NCI-H345 (cell line): ENCODE data around the gene RAN.
"Not testable (repeated sequence)": the region's sequence is repeated elsewhere in the genome, so short reads cannot be mapped to it uniquely, and the experiment has no call there.

Experiments
- DNase-seq: peaks from one replicate; lab custom pipeline; 2025; lab: John Stamatoyannopoulos, UW

The RAN gene

DNA sequence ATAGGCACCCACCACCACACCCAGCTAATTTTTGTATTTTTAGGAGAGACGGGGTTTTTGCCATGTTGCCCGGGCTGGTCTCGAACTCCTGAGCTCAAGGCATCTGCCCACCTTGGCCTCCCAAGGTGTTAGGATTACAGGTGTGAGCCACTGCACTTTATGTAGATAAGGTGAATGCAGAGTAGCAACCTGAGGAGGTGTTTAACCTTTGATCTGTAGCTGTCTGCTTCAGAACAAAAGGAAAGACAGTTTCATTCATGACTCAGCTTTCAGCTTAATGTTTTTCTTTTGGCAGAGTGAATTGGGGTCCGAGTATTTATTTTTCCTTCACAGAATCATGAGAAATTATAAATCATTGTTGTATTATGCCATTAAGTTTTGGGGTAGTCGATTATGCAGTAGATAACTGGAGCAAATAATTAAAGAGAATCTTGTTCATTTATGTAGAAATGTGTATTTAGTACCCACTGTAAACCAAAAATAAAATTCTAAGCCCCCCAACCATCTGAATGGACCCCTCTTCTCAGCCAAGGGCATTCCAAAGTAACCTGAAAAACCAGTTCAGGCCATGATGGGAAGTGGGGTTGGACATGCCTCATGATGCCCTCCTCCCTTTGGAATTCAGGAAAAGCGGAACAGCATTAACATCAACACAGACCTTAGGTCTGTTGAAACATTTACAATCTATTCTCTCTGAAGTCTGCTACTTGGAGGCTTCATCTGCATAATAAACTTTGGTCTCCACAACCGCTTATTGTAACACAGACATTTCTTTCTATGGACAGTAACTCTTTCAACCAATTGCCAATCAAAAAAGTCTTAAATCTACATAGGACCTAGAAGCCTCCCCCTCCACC lies 22.1 kb upstream of the RAN start:
- no peak for DNase-seq

DNA sequence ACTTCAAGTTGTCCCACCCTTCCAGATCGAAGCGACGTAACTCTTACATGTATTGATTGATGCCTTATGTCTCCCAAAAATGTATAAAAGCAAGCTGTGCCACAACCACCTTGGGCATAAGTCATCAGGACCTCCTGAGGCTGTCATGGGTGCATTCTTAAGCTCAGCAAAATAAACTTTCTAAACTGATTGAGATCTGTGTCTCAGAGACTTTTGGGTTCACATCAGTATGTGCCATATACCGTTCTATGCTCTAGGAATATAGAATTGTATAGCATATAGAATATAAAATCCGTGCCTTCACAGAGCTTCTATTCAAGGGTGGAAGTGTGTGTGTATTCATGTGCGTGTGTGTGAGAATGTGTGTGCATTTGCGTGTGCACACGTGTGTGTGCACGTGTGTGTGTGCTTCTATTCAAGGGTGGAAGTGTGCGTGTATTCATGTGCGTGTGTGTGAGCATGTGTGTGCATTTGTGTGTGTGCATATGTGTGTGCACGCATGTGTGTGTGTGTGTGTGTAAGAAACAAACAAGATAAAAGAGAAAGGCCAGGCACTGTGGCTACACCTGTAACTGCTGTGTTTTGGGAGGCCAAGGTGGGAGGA lies 21.3 kb upstream of the RAN start:
- DNase-seq: no peak

DNA sequence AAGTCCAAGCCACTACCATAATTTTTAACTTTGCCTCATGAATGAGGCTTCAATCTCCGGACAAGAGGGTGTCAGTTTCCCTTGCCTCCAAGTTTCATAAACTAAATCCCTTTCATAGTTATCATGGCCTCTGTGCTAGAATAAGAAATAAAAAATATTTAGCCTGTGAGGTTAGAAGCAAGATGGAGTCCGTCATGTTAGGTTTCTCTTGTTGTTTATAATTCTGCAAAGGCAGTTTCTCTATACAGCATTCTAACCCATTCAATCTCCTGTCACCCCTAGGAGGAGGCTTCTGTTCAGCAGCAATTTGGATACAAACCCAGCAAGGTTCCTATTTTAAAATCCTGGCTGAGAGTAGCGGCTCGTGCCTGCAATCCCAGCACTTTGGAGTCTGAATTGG lies 15.8 kb upstream of the RAN start:
- DNase-seq: no peak

DNA sequence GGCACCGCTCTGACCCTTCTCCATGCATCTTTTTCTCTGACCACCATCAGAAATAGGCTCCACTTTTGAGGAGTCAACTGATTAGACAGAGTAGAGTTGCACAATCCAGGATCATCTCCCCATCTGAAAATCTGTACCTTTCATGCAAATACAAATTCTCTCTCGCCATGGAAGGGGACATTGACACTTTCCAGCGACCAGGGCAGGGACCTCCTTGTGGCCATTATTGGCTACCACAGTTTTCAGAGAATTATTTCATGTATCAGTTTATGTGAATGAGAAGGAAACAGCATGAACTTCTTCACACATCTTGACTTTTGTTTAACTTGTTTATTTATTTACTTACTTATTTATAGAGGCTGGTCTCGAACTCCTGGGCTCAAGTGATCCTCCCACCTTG lies 13.8 kb upstream of the RAN start:
- DNase-seq: no peak

DNA sequence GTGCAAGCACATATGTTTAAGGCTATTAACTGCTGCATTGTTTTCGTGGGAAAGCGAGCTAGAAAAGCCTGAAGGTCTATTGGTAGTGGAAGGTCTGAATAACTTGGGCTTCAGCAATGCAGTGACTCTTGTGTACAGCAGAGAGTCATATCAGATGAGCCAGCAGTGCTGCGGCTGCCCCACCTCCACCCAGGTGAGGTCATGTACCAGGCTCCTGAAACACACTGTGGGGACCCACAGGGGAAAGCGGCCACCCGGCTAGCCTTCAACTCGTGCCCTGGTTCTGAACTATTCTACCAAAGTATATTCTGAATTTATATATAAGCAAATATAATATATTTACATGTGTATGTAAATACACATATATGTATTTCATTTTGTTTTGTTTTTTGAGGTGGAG lies 12.7 kb upstream of the RAN start:
- no peak for DNase-seq

DNA sequence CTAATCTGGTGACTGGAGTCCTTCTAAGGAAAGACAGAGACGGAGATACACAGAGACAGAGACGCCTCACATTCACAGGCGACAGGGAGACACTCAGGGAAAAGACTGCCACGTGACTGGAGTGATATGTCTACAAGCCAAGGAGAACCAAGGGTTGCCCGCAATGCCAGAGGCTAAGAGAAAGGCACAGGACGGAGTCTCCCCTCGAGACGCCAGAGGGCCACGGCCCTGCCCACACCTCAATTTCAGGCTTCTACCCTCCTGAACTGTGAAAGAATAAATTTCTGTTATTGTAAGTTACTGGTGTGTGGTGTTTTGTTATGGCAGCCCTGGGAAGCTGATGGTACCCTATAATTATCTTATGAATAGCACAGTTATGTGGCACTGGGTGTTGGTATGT lies 11.6 kb upstream of the RAN start:
- DNase-seq: no peak

DNA sequence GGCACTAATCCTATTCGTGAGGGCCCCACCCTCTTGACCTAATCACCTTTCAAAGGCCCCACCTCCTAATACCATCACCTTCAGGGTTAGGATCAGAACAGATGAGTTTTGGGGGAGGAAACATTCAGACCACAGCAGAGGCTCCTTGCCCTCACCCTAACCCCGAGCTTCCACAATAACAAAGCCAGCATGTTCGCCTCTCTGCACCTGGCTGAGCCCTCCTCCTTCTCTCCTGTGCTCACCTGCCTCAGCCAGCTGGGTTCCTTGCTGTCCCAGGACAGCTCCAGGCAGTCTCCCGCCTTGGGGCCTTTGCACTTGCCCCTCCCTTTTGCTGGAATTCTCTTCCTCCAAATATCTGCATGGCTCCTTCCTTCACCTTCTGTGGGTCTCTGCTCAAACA lies 9.7 kb upstream of the RAN start:
- DNase-seq: no peak

DNA sequence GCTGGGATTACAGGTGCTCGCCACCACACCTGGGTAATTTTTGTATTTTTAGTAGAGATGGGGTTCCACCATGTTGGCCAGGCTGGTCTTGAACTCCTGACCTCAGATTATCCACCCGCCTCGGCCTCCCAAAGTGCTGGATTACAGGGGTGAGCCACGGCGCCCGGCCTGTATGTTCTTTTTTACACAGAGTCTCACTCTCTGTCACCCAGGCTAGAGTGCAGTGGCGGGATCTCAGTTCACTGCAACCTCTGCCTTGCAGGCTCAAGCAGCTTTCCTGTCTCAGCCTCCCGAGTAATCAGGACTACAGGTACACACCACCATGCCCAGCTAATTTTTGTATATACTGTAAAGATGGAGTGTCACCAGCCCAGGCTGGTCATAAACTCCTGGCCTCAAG lies 9.1 kb upstream of the RAN start:
- not testable (repeated sequence) for DNase-seq

DNA sequence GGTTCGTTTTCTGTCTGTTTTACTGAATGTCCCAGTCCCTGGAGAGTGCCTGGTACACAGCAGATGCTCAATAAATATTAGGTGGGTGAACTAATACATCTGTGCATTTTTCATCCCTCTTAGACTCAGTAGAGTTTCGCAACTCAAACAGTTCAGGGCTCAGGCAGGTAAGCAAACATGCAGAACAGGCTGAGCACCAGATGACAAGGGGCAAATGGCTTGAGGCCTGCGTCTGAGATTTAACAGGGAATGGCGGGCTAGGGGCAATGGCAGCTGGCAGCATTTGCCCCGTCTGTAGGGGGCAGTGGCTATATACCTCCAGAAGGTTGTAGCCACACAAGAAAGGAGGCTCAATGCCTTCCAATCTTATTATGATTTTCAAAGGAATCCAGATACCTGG lies 8.6 kb upstream of the RAN start:
- DNase-seq: no peak

DNA sequence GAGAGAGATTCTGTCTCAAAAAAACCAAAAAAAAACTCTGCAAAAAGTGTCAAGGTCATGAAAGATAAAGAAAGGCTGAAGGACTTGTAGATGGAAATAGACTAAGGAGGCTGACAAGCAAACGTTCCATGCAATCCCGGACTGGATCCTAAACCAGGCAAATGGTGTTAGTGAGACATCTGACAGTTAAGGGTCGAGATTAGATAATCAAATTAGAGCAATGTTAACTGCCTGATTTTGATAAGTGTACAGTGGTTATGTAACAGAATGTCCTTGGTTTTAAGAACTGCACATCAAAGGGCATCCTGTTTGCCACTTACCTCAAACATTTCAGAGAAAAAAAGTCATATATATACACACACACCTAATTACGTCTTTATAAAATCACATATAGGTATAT lies 3.5 kb upstream of the RAN start:
- no peak for DNase-seq

DNA sequence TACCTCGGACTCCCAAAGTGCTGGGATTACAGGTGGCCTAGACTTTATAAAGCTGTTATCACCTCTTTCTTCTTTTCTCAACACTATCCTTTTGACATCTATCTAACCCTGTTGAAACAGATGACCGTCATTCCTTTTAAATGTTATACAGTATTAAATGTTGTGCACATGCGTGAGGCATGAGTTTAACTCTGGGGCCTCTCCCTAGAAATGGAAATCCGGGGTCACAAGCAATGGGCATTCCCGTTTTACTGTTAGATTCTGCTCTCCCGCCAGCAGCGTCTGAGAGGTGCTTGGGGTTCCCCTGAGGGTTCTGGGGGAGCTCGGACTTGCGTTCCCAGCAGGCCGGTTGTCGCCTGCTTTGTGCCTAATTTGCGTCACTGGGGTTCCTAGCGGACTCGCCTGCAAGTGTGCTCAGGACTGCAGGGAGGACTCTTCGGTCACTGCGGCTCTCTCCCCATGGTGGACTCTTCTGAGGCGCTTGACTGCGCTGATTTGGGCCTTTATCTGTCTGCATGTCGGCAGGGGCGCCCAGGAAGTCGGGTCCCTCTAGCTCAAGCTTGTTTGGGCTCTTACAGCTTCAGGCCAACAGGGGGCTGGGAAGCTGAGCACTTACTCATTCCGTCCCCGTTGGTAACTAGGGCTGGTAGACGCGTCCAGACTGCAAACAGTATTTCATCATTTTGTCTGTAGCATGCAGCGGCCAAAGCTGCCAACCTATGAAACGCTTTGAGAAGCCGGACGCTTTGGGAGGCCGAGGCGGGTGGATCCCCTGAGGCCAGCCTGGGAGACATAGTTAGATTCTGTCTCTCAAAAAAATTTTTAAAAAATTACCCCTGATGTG lies 1.2 kb upstream of the RAN start:
- peak; percentile 36 for DNase-seq

DNA sequence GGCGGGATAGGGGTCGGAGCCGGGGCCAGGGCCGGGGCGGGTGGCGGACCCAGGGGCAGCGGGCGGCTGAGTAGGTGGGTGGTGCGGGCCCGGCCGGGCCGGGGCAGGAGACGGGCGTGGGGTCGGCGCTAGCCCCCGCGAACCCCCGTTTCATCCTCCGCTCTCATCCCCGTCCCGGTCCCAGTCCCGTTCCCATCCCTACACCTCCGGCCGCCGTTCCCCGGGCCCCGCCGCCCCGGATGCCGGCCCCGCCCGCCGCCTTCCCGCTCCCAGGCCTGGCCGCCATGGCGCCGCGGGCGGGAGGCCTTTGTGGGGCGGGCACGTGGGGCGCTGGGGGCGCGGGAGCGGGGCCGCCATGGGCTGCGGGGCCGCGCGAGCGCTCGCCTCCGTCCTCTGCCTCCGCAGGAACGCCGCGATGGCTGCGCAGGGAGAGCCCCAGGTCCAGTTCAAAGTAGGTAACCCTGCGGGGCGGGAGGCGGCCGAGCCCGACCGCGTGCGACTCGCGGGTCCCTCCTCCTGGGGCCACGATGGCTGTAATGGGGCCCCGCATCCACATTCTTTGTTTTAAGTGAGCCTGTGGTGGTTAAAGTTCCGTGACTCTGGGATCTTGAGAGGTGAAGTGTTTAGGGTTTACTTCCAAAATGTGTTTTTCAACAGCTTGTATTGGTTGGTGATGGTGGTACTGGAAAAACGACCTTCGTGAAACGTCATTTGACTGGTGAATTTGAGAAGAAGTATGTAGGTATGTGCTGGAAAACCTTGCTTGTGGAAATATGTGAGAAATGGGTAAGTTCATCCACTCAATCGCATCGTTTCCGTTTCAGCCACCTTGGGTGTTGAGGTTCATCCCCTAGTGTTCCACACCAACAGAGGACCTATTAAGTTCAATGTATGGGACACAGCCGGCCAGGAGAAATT lies 572 bp downstream of the RAN start:
- DNase-seq: peak; percentile 31

DNA sequence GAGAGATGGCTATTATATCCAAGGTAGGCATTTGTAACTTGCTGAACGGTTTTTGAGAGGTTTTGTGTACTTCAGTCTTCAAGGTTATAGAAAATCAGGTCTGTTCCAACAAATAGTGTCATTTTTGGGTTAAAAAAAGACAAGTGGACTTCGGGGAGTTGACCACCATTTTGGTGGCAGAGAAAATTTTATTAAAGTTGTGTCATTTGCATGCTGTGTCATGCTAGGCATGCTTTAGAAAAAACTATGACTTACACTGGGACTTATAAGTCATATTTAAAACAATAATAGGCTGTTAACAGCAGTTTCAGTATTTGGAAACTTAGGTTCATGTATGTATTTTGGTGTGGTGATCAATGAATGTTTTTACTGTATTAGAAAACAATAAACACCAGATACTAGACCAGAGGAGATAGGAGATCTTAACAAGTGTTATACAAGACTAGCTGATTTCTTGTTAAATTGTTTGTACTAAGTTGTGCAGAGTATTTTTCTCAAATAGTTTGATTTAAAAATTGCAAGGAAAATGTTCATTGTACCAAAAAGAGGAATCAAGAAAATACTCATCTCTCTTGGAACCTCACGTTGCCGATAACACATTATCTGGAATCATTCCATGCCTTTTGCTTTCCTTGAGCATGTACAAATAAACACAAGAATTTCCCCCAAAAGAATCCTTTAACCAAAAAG lies 1.4 kb downstream of the RAN start:
- no peak for DNase-seq

DNA sequence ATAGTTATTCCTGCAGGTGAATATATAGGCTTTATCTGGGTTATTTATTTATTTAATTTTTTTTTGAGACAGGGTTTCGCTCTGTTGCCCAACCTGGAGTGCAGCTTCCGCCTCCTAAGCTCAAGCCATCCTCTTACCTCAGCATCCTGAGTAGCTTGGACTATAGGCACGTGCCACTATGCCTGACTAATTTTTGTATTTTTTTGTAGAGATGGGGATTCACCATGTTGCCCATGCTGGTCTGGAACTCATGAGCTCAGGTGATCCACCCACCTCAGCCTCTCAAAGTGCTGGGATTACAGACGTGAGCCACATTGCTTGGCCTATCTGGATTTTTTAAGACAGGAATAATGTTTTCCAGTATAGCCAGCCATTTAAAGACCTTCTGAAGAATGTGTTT lies 2.0 kb downstream of the RAN start:
- DNase-seq: no peak

DNA sequence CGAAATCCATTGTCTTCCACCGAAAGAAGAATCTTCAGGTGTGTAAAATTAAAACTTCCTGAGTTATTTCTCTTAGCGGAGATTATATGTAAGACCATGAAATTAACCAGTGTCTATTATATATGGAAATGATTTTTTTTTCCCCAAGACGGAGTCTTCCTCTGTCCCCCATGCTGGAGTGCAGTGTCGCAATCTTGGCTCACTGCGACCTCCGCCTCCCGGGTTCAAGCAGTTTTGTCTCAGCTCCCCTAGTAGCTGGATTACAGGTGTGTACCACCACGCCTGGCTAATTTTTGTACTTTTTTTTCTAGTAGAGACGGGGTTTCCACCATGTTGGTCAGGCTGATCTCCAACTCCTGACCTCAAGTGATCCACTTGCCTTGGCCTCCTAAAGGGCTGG lies 2.8 kb downstream of the RAN start:
- DNase-seq: no peak

DNA sequence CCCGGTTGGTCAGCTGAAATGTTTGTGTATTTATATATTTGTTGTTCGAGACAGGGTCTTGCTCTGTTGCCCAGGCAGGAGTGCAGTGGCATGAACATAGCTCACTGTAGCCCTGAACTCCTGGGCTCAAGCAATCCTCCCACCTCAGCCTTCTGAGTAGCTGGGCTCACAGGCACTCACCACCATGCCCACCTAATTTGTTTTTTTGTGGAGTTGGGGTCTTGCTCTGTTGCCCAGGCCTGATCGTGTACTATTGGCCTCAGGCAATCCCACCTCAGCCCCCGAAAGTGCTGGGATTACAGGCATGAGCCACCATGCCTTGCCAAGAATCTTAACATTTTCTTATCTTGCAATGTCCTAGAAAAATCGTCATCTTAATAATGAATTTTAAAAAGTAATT lies 3.3 kb downstream of the RAN start:
- no peak for DNase-seq

DNA sequence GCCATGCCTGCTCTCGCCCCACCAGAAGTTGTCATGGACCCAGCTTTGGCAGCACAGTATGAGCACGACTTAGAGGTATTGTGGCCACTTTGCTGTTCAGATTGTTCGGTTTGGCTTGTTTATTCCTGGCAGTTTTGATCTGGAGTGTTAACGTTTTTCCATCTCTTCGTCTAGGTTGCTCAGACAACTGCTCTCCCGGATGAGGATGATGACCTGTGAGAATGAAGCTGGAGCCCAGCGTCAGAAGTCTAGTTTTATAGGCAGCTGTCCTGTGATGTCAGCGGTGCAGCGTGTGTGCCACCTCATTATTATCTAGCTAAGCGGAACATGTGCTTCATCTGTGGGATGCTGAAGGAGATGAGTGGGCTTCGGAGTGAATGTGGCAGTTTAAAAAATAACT lies 3.8 kb downstream of the RAN start:
- not testable (repeated sequence) for DNase-seq

DNA sequence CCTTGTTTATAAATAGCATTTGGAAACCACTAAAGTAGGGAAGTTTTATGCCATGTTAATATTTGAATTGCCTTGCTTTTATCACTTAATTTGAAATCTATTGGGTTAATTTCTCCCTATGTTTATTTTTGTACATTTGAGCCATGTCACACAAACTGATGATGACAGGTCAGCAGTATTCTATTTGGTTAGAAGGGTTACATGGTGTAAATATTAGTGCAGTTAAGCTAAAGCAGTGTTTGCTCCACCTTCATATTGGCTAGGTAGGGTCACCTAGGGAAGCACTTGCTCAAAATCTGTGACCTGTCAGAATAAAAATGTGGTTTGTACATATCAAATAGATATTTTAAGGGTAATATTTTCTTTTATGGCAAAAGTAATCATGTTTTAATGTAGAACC lies 4.4 kb downstream of the RAN start:
- DNase-seq: no peak

DNA sequence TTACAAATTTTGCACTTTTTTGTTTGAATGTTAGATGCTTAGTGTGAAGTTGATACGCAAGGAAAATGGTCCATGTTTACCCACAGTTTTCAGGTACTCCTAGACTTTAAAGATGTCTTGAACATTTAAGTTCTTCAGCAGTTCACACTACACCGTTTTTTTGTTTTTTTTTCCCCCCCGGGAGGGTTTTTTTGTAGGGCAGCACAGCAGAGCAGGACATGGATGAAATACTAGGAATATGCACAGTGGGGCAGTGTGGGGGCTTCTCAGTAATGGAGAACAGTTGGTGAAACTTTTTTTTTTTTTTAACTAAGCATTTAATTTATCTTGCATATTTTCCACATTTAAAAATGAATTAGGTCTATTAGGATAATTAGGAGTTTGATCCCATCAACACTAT lies 4.9 kb downstream of the RAN start:
- DNase-seq: no peak

DNA sequence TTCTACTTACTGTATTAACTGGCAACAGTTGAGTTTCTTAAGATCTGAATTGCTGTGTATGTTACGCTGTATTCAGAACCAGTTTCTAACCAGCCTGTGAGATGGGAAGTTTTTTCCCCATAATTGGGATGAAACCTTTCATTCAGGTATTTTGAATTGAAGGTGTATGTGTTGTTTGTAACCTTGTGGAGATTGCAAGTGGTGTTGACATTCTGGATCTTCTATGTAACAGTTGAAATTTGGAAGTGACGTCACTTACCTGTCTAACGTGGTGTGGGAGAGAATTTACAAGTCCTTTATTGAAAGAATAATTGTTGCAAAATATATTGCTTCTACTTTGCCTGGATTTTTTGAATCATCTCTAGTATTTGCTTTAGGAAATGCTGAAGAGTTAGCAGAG lies 5.5 kb downstream of the RAN start:
- no peak for DNase-seq
